ENCODE measurements around the gene ATG13.

ATG13 gene

DNA sequence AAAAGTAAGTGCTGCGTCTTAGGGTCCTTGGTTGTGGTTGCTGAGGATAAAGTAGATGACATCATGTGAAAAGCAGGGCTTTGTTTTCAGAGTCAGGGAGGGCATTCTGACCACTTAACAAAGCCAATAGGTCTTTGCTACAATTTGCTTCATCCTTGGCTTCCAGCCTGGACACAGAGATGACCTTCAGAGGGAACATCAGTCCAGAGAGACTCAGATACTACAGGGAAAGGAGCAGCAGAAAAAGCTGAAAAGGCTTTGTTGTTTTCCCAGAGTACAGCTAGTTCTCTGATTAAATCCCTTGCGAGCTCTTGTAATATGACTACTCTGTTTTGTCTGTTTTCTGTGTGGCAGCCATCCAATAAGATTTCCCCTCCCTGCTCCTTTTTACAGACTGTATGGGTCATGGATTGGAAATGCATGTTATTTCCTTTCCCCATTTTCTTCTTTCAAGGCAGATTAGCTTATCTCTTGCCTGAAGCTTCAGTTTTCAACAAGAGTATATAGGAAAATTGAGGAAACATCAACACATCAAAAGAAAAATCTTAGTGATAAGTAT lies 31.9 kb downstream of the ATG13 start:
- H3K4me3 ChIP-seq (ENCODE audit: extremely low read depth, insufficient read depth, low read length, poor library complexity, severe bottlenecking), result no peak overlapping the region
- peaks cover 74% of the 10 kb centered on the region for H3K36me3 ChIP-seq (ENCODE audit: control insufficient read depth, insufficient read depth, low read length)
- H3K9me3 ChIP-seq (ENCODE audit: control insufficient read depth, low read length), result no peaks in the 10 kb centered on the region
- 71 to 83% methylated on average over 1 of the region's 2 CpGs for WGBS, 2 experiments (ENCODE audit: insufficient coverage in 2 of 2)
- H3K27ac ChIP-seq (ENCODE audit: low read depth, low read length, severe bottlenecking), result peak overlapping the region; percentile 98
- H3K4me1 ChIP-seq (ENCODE audit: control insufficient read depth, insufficient read depth, low read length, poor library complexity, severe bottlenecking), result peaks cover 31% of the 10 kb centered on the region

DNA sequence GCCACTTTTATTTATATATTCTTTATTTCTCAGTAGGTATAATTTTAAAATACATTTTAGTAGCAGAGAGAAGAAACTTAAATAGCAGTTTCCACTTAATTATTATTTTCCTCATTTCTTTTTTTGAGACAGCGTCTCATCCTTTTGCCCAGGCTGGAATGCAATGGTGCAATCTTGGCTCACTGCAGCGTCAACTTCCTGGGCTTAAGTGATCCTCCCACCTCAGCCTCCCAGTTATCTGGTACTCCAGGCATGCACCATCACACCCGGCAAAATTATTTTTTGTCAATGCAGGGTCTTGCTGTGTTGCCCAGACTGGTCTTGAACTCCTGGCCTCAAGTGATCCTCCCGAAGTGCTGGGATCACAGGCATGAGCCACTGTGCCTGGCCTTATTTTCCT lies 38.3 kb downstream of the ATG13 start:
- Histone ChIP-seq H3K4me1 (ENCODE audit: control insufficient read depth, insufficient read depth, low read length, poor library complexity, severe bottlenecking) (peaks cover 24% of the 10 kb centered on the region), H3K4me3 (ENCODE audit: extremely low read depth, insufficient read depth, low read length, poor library complexity, severe bottlenecking) (no peak overlapping the region), H3K36me3 (ENCODE audit: control insufficient read depth, insufficient read depth, low read length) (peaks cover 94% of the 10 kb centered on the region), H3K9me3 (ENCODE audit: control insufficient read depth, low read length) (no peaks in the 10 kb centered on the region), H3K27ac (ENCODE audit: low read depth, low read length, severe bottlenecking) (no peak overlapping the region)
- 95 to 98% methylated on average over 4 of the region's 4 CpGs for WGBS, 2 experiments (ENCODE audit: insufficient coverage in 2 of 2)

DNA sequence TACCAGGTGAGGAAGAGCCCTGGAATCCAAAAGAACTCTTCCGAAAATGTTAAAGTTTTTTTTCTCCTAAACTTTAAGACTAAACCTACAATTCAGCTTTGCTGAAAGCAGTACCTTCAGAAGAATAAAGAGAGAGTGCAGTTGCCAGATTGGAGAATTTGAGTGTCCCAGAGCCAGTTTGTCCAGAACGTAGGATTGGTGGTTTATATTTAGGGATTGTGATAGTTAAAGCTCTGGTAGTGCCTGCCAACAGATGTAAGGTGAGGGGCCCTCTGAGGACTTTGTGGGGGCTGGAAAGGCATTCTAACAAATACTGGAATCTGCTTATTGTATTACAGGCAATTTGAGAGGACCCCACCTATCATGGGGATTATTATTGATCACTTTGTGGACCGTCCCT lies 39.8 kb downstream of the ATG13 start:
- peaks cover 94% of the 10 kb centered on the region for H3K36me3 ChIP-seq (ENCODE audit: control insufficient read depth, insufficient read depth, low read length)

DNA sequence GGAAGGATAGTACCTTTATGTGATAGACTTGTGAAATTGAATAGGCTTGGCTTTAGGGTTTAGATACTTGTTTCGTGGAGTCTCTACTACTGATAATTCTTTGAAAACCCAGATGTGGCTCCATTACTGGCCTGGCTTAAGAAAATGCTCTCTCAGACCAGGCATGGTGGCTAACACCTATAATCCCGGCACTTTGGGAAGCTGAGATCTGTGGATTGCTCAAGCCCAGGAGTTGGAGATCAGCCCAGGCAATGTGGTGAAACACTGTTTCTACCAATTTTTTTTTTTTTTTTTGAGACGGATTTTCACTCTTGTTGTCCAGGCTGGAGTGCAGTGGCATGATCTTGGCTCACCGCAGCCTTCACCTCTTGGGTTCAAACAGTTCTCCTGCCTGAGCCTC lies 40.9 kb downstream of the ATG13 start:
- WGBS, 2 experiments (ENCODE audit: insufficient coverage in 2 of 2), result 94 to 100% methylated on average over 4 of the region's 4 CpGs
- H3K27ac ChIP-seq (ENCODE audit: low read depth, low read length, severe bottlenecking), result no peak overlapping the region
- peaks cover 21% of the 10 kb centered on the region for H3K4me1 ChIP-seq (ENCODE audit: control insufficient read depth, insufficient read depth, low read length, poor library complexity, severe bottlenecking)
- peaks cover 91% of the 10 kb centered on the region for H3K36me3 ChIP-seq (ENCODE audit: control insufficient read depth, insufficient read depth, low read length)
- H3K9me3 ChIP-seq (ENCODE audit: control insufficient read depth, low read length), result no peaks in the 10 kb centered on the region
- H3K4me3 ChIP-seq (ENCODE audit: extremely low read depth, insufficient read depth, low read length, poor library complexity, severe bottlenecking), result no peak overlapping the region

More for the DNA sequence above, 39.8 kb downstream of the ATG13 start:
- no peak overlapping the region for H3K27ac ChIP-seq (ENCODE audit: low read depth, low read length, severe bottlenecking)
- H3K4me3 ChIP-seq (ENCODE audit: extremely low read depth, insufficient read depth, low read length, poor library complexity, severe bottlenecking), result no peak overlapping the region
- 90 to 100% methylated on average over 1 of the region's 3 CpGs for WGBS, 2 experiments (ENCODE audit: insufficient coverage in 2 of 2)
- no peaks in the 10 kb centered on the region for H3K9me3 ChIP-seq (ENCODE audit: control insufficient read depth, low read length)
- peaks cover 18% of the 10 kb centered on the region for H3K4me1 ChIP-seq (ENCODE audit: control insufficient read depth, insufficient read depth, low read length, poor library complexity, severe bottlenecking)

DNA sequence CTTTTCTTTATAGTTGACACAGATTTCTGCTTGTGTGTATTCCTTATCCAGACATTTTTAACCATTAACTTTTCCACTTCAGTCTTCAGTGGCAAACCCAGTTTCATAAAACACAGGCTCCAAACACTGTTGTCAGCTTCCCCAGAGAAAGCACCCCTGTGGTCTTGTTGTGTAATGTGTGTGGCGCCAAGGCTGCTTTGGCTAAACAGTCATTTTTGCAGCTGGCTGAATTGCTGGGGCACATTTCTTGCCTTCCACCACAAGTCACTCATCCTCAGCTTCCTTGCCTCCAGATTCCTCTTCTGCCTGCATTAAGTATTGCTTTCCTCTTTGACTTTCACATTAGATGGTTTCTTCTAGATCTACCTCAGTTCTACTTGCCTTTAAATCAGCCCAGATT lies 42.6 kb downstream of the ATG13 start:
- Histone ChIP-seq H3K36me3 (ENCODE audit: control insufficient read depth, insufficient read depth, low read length) (peaks cover 85% of the 10 kb centered on the region), H3K27ac (ENCODE audit: low read depth, low read length, severe bottlenecking) (no peak overlapping the region), H3K9me3 (ENCODE audit: control insufficient read depth, low read length) (no peaks in the 10 kb centered on the region), H3K4me1 (ENCODE audit: control insufficient read depth, insufficient read depth, low read length, poor library complexity, severe bottlenecking) (peaks cover 37% of the 10 kb centered on the region), H3K4me3 (ENCODE audit: extremely low read depth, insufficient read depth, low read length, poor library complexity, severe bottlenecking) (no peak overlapping the region)
- 100% methylated on average over 1 of the region's 1 CpG; no CpG with 5 or more reads in 1 of the 2 experiments for WGBS, 2 experiments (ENCODE audit: insufficient coverage in 2 of 2)

DNA sequence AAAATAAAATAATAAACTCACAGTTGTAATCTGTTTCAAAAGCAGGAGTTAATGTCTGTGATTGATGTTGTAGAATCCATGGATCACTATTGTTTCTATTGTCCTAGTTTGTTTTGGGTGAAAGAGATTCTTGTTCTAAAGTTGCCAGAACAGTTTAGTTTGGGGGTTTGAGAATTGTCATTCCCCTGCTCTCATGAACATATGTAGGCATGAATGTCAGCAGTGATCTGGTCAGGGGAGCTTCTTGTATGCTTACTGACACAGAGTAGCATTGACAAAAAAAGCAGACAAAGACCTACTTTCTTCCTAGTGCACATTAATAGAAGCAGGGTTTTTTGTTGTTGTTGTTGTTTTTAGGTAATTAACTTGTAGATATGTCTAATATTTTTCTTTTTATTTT lies 44.5 kb downstream of the ATG13 start:
- peaks cover 85% of the 10 kb centered on the region for H3K36me3 ChIP-seq (ENCODE audit: control insufficient read depth, insufficient read depth, low read length)
- peaks cover 41% of the 10 kb centered on the region for H3K4me1 ChIP-seq (ENCODE audit: control insufficient read depth, insufficient read depth, low read length, poor library complexity, severe bottlenecking)
- H3K9me3 ChIP-seq (ENCODE audit: control insufficient read depth, low read length), result no peaks in the 10 kb centered on the region
- no peak overlapping the region for H3K27ac ChIP-seq (ENCODE audit: low read depth, low read length, severe bottlenecking)
- no peak overlapping the region for H3K4me3 ChIP-seq (ENCODE audit: extremely low read depth, insufficient read depth, low read length, poor library complexity, severe bottlenecking)

DNA sequence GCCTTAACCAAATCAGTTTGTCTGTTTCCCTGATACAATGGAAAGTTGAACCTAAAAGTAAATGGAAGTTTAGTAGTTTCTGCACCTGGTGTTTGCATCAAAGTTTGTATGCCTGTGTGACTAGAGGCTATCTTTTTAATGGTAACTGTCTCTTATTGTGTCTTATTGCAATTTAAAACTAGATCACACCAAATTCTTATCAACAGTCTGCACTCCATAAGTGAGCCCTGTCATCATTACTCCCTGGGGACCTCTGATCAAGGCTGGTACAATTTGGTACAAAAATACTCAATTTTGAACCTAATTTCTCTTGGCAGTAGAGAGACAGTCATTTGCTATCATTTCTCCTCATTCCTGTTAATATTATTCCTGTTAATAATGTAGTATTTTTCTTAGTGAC lies 45.0 kb downstream of the ATG13 start:
- Histone ChIP-seq H3K4me1 (ENCODE audit: control insufficient read depth, insufficient read depth, low read length, poor library complexity, severe bottlenecking) (peaks cover 37% of the 10 kb centered on the region), H3K36me3 (ENCODE audit: control insufficient read depth, insufficient read depth, low read length) (peaks cover 85% of the 10 kb centered on the region), H3K27ac (ENCODE audit: low read depth, low read length, severe bottlenecking) (no peak overlapping the region), H3K9me3 (ENCODE audit: control insufficient read depth, low read length) (no peaks in the 10 kb centered on the region), H3K4me3 (ENCODE audit: extremely low read depth, insufficient read depth, low read length, poor library complexity, severe bottlenecking) (no peak overlapping the region)

DNA sequence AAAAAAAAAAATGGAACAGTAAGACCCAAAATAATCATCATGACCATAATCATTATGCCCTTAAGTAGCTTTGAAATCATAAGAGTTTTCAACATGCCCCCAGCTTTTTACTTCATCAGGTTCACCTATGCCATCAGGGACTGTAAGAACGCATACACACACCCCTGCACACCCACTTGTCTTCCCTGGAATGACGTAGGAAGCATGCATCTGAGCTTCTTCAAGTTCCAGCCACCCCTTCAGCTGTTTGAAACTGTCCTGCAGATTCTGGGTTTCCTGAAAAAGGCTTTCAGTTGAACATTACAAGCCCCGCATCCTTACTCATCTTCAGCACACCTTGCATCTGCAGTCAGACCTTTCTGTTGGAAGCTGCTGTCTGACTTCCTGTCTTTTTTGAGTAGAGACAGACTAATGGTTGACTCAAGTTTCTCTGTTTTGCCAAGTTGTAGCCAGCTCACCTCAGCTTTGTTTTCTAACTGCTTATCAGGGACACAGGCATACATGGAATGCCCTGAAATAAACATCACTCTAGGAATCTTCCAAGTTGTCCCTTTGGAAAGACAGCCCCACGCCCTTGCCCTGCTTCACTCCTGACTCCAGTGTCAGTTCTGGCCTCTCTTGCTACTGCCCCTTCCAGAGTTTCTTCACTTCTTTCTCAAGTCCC lies 46.1 kb downstream of the ATG13 start:
- 88 to 91% methylated on average over 3 to 4 of the region's 4 CpGs for WGBS, 2 experiments (ENCODE audit: insufficient coverage in 2 of 2)
- Histone ChIP-seq H3K4me1 (ENCODE audit: control insufficient read depth, insufficient read depth, low read length, poor library complexity, severe bottlenecking) (peaks cover 30% of the 10 kb centered on the region), H3K9me3 (ENCODE audit: control insufficient read depth, low read length) (no peaks in the 10 kb centered on the region), H3K36me3 (ENCODE audit: control insufficient read depth, insufficient read depth, low read length) (peaks cover 85% of the 10 kb centered on the region), H3K27ac (ENCODE audit: low read depth, low read length, severe bottlenecking) (peak overlapping the region; percentile 74), H3K4me3 (ENCODE audit: extremely low read depth, insufficient read depth, low read length, poor library complexity, severe bottlenecking) (no peak overlapping the region)

DNA sequence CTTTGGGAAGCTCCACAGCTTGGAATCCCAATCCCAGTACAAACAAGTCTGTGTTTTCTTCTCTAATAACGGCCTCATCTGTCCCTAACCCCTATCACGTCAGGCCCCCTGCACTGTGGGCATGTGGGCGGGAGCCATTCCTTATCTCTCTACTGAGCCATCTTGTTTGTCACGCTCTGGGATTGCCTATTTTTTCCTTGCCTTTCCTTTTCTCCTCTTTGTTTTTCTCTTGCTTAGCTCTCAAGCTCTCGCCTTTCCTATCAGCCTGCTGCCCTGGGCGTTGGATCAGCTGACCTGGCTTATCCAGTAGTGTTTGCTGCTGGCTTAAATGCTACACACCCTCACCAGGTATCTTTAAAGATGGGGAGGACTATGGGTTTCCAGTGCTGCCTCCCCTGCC lies 47.3 kb downstream of the ATG13 start:
- Histone ChIP-seq H3K4me1 (ENCODE audit: control insufficient read depth, insufficient read depth, low read length, poor library complexity, severe bottlenecking) (peaks cover 27% of the 10 kb centered on the region), H3K27ac (ENCODE audit: low read depth, low read length, severe bottlenecking) (peak overlapping the region; percentile 89), H3K4me3 (ENCODE audit: extremely low read depth, insufficient read depth, low read length, poor library complexity, severe bottlenecking) (no peak overlapping the region), H3K36me3 (ENCODE audit: control insufficient read depth, insufficient read depth, low read length) (peaks cover 86% of the 10 kb centered on the region), H3K9me3 (ENCODE audit: control insufficient read depth, low read length) (no peaks in the 10 kb centered on the region)
- 61 to 76% methylated on average over 4 of the region's 6 CpGs for WGBS, 2 experiments (ENCODE audit: insufficient coverage in 2 of 2)

DNA sequence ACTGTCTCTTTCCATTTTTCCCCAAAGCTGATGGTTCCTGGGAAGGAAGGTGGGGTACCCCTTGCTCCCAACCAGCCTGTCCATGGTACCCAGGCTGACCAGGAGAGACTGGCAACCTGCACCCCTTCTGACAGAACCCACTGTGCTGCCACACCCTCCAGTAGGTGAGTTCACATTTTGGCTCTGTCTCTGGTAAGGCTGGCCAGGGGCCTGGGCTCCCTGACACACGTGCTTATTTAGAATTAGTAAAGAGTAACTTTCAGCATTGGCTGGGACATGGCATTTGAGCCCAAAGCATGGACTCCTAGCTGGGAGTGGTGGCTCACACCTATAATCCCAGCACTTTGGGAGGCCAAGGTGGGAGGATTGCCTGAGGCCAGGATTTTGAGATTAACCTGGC lies 48.0 kb downstream of the ATG13 start:
- Histone ChIP-seq H3K9me3 (ENCODE audit: control insufficient read depth, low read length) (no peaks in the 10 kb centered on the region), H3K27ac (ENCODE audit: low read depth, low read length, severe bottlenecking) (peak overlapping the region; percentile 89), H3K4me1 (ENCODE audit: control insufficient read depth, insufficient read depth, low read length, poor library complexity, severe bottlenecking) (peaks cover 27% of the 10 kb centered on the region), H3K4me3 (ENCODE audit: extremely low read depth, insufficient read depth, low read length, poor library complexity, severe bottlenecking) (no peak overlapping the region), H3K36me3 (ENCODE audit: control insufficient read depth, insufficient read depth, low read length) (peaks cover 89% of the 10 kb centered on the region)
- WGBS, 2 experiments (ENCODE audit: insufficient coverage in 2 of 2), result 100% methylated on average over 1 of the region's 1 CpG

DNA sequence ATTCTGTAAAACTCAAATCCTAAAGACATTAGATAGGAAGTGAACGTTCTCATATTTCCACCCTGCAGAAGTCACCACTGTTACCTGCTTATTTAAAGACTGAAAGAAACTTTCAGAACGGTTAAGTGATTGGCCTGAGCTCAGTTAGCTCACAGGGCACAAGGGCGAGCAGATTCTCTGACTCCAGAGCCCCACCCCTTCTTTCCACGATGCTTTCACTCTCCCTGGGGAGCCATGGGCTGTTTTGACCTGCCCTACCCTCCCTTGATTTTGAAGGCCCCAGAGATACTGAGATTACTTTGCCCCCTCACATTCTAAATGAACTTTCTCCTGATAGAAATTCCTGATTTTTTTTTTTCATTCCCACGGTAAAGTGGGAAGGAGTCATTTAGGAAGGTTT lies 49.2 kb downstream of the ATG13 start:
- Histone ChIP-seq H3K4me3 (ENCODE audit: extremely low read depth, insufficient read depth, low read length, poor library complexity, severe bottlenecking) (no peak overlapping the region), H3K9me3 (ENCODE audit: control insufficient read depth, low read length) (no peaks in the 10 kb centered on the region), H3K36me3 (ENCODE audit: control insufficient read depth, insufficient read depth, low read length) (peaks cover 89% of the 10 kb centered on the region), H3K27ac (ENCODE audit: low read depth, low read length, severe bottlenecking) (peak overlapping the region; percentile 23), H3K4me1 (ENCODE audit: control insufficient read depth, insufficient read depth, low read length, poor library complexity, severe bottlenecking) (peaks cover 27% of the 10 kb centered on the region)
- WGBS, 2 experiments (ENCODE audit: insufficient coverage in 2 of 2), result 73 to 85% methylated on average over 3 to 4 of the region's 5 CpGs

All from mesodermal cell (in vitro differentiated cells).